ENCODE results near the gene BBS5.
A peak's percentile ranks its signal among the peaks of the same experiment; 100 is the strongest.

BBS5 gene

DNA sequence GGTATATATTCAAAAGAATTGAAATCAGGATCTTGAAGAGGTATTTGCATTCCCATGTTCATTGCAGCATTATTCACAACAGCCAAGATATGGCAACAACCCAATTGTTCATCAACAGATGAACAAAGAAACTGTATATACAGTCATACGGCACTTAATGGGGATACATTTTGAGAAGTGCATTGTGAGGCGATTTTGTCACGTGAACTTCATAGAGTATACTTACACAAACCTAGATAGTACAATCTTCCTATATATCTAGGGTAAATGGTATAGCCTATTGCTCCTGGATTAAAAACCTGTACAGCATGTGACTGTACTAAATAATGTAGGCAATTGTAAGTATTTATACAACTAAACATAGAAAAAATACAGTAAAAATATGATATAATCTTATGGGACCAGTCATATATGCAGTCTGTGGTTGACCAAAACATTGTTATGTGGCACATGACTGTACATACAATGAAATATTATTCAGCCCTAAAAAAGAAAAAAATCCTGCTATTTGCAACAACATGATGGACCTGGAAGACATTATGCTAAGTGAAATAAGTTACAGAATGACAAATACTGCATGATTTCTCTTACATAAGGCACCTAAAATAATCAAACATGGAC, 9.2 kb upstream of the BBS5 start:
- Mint-ChIP-seq H3K9me3 (no peaks in the 10 kb centered on the region), H3K36me3 (ENCODE audit: low read depth) (no peaks in the 10 kb centered on the region), H3K27me3 (no peaks in the 10 kb centered on the region), H3K4me3 (no peak overlapping the region), H3K4me1 (ENCODE audit: low read depth) (no peaks in the 10 kb centered on the region), H3K27ac (no peak overlapping the region)

DNA sequence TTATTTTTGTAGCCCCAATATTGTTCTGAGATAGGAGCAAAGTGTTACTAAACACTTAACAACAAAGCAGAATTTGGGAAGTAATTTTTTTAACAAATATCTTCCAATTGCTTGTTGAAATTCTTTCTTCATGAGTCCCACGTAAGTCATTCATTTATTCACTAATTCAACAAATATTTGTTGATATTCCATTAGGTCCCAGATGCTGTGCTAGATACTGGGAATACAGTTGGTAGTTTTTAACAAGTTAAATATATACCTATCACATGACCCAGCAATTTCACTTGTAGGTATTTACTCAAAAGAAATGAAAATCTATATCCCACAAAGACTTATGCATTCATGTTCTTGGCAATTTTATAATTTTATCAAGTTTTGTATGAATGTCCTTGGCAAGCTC, 7.0 kb upstream of the BBS5 start:
- H3K4me3 Mint-ChIP-seq: no peak overlapping the region
- no peaks in the 10 kb centered on the region for H3K27me3 Mint-ChIP-seq
- H3K9me3 Mint-ChIP-seq: no peaks in the 10 kb centered on the region
- H3K27ac Mint-ChIP-seq: no peak overlapping the region
- no peaks in the 10 kb centered on the region for H3K4me1 Mint-ChIP-seq (ENCODE audit: low read depth)
- no peaks in the 10 kb centered on the region for H3K36me3 Mint-ChIP-seq (ENCODE audit: low read depth)

DNA sequence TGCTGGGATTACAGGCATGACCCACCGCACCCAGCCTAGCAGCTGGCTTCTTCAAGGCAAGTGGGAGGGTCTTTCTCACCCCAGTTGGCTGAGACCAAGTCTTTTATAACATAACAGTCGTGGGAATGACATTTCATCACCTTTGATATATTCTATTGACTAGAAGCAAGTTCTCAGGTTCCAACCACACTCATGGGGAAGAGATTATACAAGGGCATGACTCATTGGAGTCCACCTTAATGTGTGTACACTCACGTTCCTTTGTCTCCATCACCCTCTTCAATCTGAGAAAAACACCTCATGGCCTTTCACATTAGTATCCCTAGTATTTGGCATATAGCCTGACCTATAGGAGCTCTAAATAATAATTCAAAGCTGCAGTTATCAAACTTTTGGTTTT, 2.8 kb upstream of the BBS5 start:
- peaks cover 19% of the 10 kb centered on the region for H3K4me1 Mint-ChIP-seq (ENCODE audit: low read depth)
- no peak overlapping the region for H3K27ac Mint-ChIP-seq
- no peaks in the 10 kb centered on the region for H3K27me3 Mint-ChIP-seq

DNA sequence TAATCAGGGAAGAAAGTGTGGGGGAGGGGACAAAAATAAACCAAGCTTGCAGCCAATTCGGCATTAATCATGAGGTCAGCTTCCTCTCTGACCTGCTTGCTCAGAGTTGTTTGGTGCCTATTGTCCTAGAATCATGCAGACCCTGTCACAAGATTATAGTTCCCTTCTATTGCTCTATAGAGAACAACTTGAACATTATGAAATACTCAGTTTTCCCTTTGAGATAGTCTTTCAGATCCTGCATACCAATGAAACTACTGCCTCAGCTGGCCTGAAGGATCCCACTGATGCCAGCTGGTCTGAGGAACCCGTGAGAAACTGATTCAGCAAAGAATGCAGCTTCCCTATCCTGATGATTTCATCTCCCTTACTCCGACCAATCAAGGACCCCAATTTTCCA, 955 bp upstream of the BBS5 start:
- H3K4me1 Mint-ChIP-seq (ENCODE audit: low read depth): peaks cover 19% of the 10 kb centered on the region
- H3K36me3 Mint-ChIP-seq (ENCODE audit: low read depth): peaks cover under 1% of the 10 kb centered on the region
- H3K27ac Mint-ChIP-seq: no peak overlapping the region
- no peaks in the 10 kb centered on the region for H3K9me3 Mint-ChIP-seq
- H3K4me3 Mint-ChIP-seq: peak overlapping the region; percentile 24
- H3K27me3 Mint-ChIP-seq: no peaks in the 10 kb centered on the region

More for the DNA sequence above, 2.8 kb upstream of the BBS5 start:
- Mint-ChIP-seq H3K36me3 (ENCODE audit: low read depth) (no peaks in the 10 kb centered on the region), H3K9me3 (no peaks in the 10 kb centered on the region), H3K4me3 (no peak overlapping the region)

DNA sequence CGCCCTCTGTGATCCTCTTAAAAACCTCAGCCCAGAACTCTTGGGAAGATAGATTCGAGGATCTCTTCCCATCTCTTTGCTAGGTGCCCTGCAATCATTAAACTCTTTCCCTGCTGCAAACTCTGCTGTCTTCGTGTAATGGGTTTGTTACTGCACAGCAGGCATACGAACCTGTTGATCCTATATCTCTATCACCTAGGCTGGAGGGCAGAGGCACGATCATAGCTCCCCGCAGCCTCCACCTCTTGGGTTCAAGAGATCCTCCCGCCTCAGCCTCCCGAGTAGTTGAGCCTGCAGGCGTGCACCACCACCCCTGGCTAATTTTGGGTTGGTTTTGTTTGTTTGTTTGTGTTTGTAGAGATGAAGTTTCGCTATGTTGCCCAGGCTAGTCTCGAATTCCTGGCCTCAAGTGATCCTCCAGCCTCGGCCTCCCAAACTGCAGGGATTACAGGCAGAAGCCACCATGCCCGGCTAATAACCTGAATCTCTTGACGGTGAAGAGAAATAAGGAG, 493 bp upstream of the BBS5 start:
- peak overlapping the region; percentile 90 for H3K4me3 Mint-ChIP-seq
- peak overlapping the region; percentile 2 for H3K27ac Mint-ChIP-seq
- peaks cover 19% of the 10 kb centered on the region for H3K4me1 Mint-ChIP-seq (ENCODE audit: low read depth)
- H3K27me3 Mint-ChIP-seq: no peaks in the 10 kb centered on the region
- H3K36me3 Mint-ChIP-seq (ENCODE audit: low read depth): peaks cover 5% of the 10 kb centered on the region
- no peaks in the 10 kb centered on the region for H3K9me3 Mint-ChIP-seq

DNA sequence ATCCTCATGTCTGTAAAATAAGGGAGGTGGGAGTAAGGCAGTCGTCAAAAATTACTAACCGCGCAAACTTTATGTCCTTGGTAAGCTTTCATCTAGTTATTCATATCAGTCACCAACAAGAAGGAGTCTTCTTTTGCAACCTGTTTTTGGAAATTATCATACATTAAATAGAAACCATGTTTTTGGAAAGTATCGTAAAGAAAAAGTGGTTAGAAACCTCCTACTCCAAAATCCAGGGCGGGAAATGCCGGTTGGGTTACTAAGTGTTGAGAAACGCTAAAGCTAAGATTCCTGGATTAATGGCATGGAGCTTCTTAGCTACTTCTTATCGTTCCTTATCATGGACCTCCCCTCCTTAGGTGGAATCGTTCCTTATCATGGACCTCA, 778 bp downstream of the BBS5 start:
- no peaks in the 10 kb centered on the region for H3K27me3 Mint-ChIP-seq
- H3K36me3 Mint-ChIP-seq (ENCODE audit: low read depth): peaks cover 6% of the 10 kb centered on the region
- H3K4me3 Mint-ChIP-seq: peak overlapping the region; percentile 90
- no peaks in the 10 kb centered on the region for H3K9me3 Mint-ChIP-seq
- peaks cover 19% of the 10 kb centered on the region for H3K4me1 Mint-ChIP-seq (ENCODE audit: low read depth)
- H3K27ac Mint-ChIP-seq: peak overlapping the region; percentile 2

DNA sequence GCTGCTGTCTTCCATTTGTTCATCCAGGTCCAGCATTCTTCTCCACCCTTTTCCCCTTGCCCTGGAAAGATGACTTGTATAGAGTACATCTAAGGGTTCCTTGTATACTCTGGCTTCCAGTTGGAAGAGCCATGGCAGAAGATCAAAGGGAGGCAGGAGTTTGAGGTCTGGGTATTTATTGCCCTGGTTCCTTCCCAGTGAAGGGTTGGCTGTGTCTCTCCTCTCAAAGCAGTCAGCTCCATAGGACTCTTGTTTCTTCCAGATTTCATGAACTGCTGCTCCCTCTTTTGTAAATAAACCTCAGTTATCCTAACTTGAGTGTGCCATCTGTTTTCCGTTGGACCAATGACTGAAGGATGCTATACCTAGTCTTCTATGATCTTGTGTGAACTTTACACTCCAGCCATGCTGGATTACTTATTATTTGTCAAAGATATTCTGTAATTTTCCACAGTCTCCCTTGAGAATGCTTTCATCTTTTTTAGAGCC, 6.4 kb downstream of the BBS5 start:
- Mint-ChIP-seq H3K27ac (peak overlapping the region; percentile 12), H3K9me3 (no peaks in the 10 kb centered on the region), H3K4me1 (ENCODE audit: low read depth) (no peaks in the 10 kb centered on the region), H3K36me3 (ENCODE audit: low read depth) (peaks cover 17% of the 10 kb centered on the region), H3K27me3 (no peaks in the 10 kb centered on the region), H3K4me3 (no peak overlapping the region)

DNA sequence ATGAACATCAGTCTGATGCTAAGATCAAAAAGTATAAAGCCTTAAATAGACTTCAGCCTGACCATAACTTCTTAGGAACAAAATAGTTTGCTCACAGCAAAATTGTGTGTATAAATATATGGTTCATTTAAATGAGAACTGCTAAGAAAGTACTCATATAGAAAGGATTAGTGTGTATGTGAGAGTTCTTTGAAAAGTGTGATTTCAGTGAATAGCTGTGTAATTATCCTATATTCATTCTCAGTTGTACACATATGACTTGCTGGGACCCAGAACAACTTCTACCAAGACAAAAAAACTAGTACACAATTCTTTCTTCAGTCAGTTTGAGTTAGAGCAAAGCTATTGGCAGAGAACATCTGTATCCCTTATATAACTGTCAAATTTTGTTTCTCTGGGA, 7.2 kb downstream of the BBS5 start:
- H3K27me3 Mint-ChIP-seq: no peaks in the 10 kb centered on the region
- H3K9me3 Mint-ChIP-seq: no peaks in the 10 kb centered on the region
- peaks cover 20% of the 10 kb centered on the region for H3K36me3 Mint-ChIP-seq (ENCODE audit: low read depth)
- no peaks in the 10 kb centered on the region for H3K4me1 Mint-ChIP-seq (ENCODE audit: low read depth)
- no peak overlapping the region for H3K27ac Mint-ChIP-seq
- no peak overlapping the region for H3K4me3 Mint-ChIP-seq

DNA sequence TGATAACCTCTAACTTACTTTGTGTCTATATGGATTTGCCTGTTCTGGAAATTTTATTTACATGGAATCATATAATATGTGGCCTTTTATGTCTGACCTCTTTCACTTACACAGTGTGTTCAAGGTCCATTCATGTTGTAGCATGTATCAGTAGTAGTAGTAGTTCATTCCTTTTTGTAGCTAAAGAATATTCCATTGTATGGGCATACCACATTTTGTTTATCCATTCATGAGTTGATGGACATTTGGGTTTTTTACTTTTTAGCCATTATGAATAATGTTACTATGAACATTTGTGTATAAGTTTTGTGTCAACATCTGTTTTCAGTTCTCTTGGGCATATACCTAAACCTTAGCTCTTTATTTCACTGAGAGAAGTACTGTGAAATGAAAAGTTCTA, 11.5 kb downstream of the BBS5 start:
- no peak overlapping the region for H3K27ac Mint-ChIP-seq
- H3K4me1 Mint-ChIP-seq (ENCODE audit: low read depth): no peaks in the 10 kb centered on the region
- no peaks in the 10 kb centered on the region for H3K27me3 Mint-ChIP-seq
- H3K9me3 Mint-ChIP-seq: no peaks in the 10 kb centered on the region
- peaks cover 8% of the 10 kb centered on the region for H3K36me3 Mint-ChIP-seq (ENCODE audit: low read depth)
- no peak overlapping the region for H3K4me3 Mint-ChIP-seq

DNA sequence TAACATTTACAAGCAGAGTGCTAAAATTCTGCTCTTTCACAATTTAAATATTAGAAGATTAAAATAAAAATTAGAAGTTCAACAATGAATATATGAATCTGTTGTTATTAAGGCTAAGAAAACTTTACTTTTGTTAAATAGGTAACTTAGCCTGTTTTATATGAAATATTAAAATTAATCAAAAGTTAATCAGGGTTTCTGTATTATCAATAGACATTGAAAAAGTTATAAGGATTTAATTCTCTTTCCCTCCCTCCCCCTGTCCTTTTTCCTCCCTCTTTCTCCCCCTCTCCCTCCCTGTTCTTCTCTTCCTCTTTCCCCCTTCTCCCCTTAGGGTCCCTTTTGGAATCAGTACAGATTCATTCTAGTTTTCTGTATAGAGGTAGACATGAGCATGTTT, 12.1 kb downstream of the BBS5 start:
- Mint-ChIP-seq H3K9me3 (no peaks in the 10 kb centered on the region), H3K27ac (no peak overlapping the region), H3K27me3 (no peaks in the 10 kb centered on the region), H3K4me3 (no peak overlapping the region), H3K4me1 (ENCODE audit: low read depth) (no peaks in the 10 kb centered on the region), H3K36me3 (ENCODE audit: low read depth) (peaks cover 5% of the 10 kb centered on the region)

DNA sequence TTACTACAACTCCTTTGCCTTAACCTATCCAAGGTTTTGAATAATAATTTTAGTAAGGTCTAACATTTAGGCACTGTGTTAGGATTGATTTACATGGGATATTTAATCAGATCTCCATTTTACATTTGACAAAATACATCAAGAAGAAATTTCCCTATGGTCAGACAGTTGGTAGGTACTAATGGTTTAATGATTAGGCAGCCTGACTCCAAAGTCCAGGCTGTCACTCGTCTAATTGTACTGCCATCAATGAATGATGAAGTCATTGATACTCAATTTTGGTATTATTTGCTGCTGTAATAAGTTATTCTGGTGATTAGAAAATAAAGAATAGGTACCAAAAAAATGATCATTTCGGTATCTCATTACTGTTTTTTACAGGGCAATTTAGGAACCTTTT, 14.1 kb downstream of the BBS5 start:
- Mint-ChIP-seq H3K9me3 (no peaks in the 10 kb centered on the region), H3K4me3 (no peak overlapping the region), H3K27ac (no peak overlapping the region), H3K36me3 (ENCODE audit: low read depth) (peaks cover 5% of the 10 kb centered on the region), H3K27me3 (no peaks in the 10 kb centered on the region), H3K4me1 (ENCODE audit: low read depth) (no peaks in the 10 kb centered on the region)

DNA sequence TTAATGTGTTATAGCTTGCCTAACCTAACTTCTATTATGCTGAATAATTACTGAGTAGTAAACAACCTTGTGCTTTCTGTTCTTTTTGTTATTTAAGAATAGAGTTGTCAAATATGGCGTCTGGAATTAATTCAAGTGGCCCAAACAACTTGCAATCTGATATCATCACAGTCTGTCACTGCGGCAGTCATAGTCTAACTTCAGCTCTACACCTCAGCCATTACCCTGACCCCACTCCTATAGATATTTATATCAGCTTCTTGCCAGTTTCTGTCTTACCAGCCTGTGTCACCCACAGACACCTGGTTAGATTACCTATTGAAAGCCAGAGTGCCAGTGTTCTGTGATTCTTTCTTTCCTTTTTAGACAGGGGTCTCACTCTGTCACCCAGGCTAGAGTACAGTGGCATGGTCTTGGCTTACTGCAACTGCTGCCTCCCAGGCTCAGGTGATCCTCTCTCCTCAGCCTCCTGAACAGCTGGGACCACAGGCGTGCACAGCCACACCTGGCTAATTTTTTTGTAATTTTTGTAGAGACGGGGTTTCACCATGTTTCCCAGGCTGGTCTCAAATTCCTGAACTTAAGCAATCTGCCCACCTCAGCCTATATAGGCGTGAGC, 16.1 kb downstream of the BBS5 start:
- H3K27me3 Mint-ChIP-seq: no peaks in the 10 kb centered on the region
- no peaks in the 10 kb centered on the region for H3K4me1 Mint-ChIP-seq (ENCODE audit: low read depth)
- no peak overlapping the region for H3K27ac Mint-ChIP-seq
- H3K4me3 Mint-ChIP-seq: no peak overlapping the region
- peaks cover 5% of the 10 kb centered on the region for H3K36me3 Mint-ChIP-seq (ENCODE audit: low read depth)
- no peaks in the 10 kb centered on the region for H3K9me3 Mint-ChIP-seq

DNA sequence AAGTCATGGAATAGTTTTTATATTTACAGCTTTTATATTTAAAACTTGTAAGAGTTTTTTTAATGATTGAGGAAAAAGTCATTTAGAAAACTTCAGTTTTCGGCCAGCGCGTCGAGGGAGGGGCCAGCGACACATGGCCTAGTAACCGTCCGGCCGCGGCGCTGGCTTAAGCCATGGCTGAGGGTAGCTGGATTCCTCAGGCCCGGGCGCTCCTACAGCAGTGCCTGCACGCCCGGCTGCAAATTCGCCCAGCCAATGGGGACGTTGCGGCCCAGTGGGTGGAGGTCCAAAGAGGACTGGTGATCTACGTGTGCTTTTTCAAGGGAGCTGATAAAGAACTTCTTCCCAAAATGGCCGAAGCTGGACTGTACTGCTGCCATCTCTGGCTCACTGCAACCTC, 25.4 kb downstream of the BBS5 start:
- Mint-ChIP-seq H3K4me3 (no peak overlapping the region), H3K9me3 (no peaks in the 10 kb centered on the region), H3K27me3 (no peaks in the 10 kb centered on the region), H3K36me3 (ENCODE audit: low read depth) (peaks cover 4% of the 10 kb centered on the region), H3K4me1 (ENCODE audit: low read depth) (peaks cover 8% of the 10 kb centered on the region), H3K27ac (no peak overlapping the region)

DNA sequence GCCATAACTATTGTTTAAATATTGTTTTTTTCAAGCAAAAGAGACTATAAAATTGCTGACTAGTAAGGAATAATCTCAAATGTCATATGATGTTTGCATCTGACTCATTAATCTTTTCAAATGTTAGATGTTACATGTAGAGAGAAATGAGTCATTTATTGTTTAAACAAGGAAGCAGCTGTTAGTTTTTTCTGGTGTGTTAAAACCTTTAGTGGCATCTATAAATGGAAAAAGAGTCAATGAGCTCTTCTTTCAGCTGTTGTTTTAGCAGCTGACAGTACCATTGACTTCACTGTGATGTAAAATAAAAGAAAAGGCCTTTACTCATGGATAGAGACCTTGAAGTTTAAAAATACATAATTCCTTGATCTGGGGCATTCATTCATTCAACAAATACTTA, 28.4 kb downstream of the BBS5 start:
- Mint-ChIP-seq H3K36me3 (ENCODE audit: low read depth) (peaks cover 4% of the 10 kb centered on the region), H3K27ac (no peak overlapping the region), H3K27me3 (no peaks in the 10 kb centered on the region), H3K9me3 (no peaks in the 10 kb centered on the region), H3K4me1 (ENCODE audit: low read depth) (peaks cover 8% of the 10 kb centered on the region), H3K4me3 (no peak overlapping the region)

DNA sequence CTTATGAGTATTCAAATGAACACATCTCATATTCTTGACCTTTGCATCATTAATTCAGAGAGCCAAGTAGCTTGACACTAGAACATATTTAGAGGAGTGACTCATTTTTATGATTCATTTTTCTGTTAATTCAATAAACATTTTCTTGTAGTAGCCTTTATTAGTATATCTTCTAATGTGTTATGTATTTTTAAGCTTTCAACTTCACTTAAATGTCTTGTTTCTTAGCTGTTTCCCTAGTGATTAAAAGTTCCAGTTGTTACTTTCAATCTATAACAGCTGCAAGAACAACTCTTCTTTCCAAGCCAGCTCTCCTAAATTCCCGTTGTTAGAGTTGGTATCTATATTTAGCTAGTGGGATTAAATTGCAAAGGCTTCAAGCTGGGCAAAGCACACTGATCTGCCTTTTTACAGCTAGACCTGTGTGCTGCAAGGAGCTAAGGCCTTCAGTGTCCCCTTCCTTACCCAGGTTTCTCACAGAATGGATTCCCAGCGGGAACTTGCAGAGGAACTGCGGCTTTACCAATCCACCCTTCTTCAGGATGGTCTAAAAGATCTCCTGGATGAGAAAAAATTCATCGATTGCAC, 30.1 kb downstream of the BBS5 start, which contains the start of gene KLHL41:
Gene KLHL41 (plus strand): TSS at position 405 of the 588 bp plus-strand sequence. CDS start 77 bp downstream, at position 482.
- Mint-ChIP-seq H3K4me3 (no peak within 1 kb of the TSS), H3K27me3 (no peaks in the 10 kb centered on the region), H3K27ac (no peak within 1 kb of the TSS), H3K9me3 (no peaks in the 10 kb centered on the region), H3K4me1 (ENCODE audit: low read depth) (peaks cover 8% of the 10 kb centered on the region), H3K36me3 (ENCODE audit: low read depth) (peaks cover under 1% of the 10 kb centered on the region)

Data from stimulated activated naive CD8-positive, alpha-beta T cell treated with anti-CD3 and anti-CD28 coated beads, Interleukin-15, Interleukin-2, amounts not matched to agents 100 ng/mL and 50 ng/mL, for 24 hours (primary cell).